K562 (cell line): ENCODE results near the gene ARHGAP29.

ENCODE experiments used
- BHLHE40 ChIP-seq: IDR thresholded peaks from 2 replicates; pipeline ENCODE4 v1.6.1; 2011; ENCODE audit warnings: low read length, improper control_type of control experiment
- CREB1 ChIP-seq, 2 experiments: sonication (generic) in 1 of 2; formaldehyde crosslinking in 1 of 2; IDR thresholded peaks; 2 replicates each; pipeline versions ENCODE4 v1.6.1 to v1.8.0; 2012 to 2022; ENCODE audit warnings: inconsistent platforms in 1 of 2, mild to moderate bottlenecking in 1 of 2, missing genetic modification reagents in 1 of 2, moderate library complexity in 1 of 2
- DNMT1 ChIP-seq: fragments of 450-650 bp; IDR thresholded peaks from 2 replicates; pipeline ENCODE4 v1.6.1; 2016; ENCODE audit warnings: antibody characterized with exemption, mild to moderate bottlenecking
- FOXK1 ChIP-seq: sonication (generic); formaldehyde crosslinking; IDR thresholded peaks from 2 replicates; pipeline ENCODE4 v1.8.0; 2022; ENCODE audit warnings: missing genetic modification reagents, mild to moderate bottlenecking, borderline replicate concordance
- RAD21 ChIP-seq, 2 experiments: fragments of 250-450 bp in 1 of 2; fragments of 450-650 bp in 1 of 2; sonication (Bioruptor Pico) in 1 of 2; formaldehyde crosslinking in 1 of 2; IDR thresholded peaks in 1 of 2; conservative IDR thresholded peaks in 1 of 2; 2 replicates each; pipeline versions ENCODE4 v1.4.0 to v1.8.0; 2020 to 2022; ENCODE audit warnings: mild to moderate bottlenecking in 2 of 2, moderate library complexity in 1 of 2
- TAF1 ChIP-seq: IDR thresholded peaks from 2 replicates; pipeline ENCODE4 v1.6.1; 2011; ENCODE audit warnings: mild to moderate bottlenecking, low read length, moderate library complexity; ENCODE audit not compliant: insufficient read depth, control insufficient read depth, severe bottlenecking; ENCODE audit errors: extremely low read depth
- TARDBP ChIP-seq: fragments of 450-650 bp; IDR thresholded peaks from 2 replicates; pipeline ENCODE4 v1.6.1; 2016
- TF ChIP-seq, protein P1 (sequence below), 3 experiments: IDR thresholded peaks in 2 of 3; conservative IDR thresholded peaks in 1 of 3; 2 replicates each; pipeline ENCODE4 v1.5.1; 2011 to 2012; ENCODE audit warnings: low read length in 3 of 3, mild to moderate bottlenecking in 3 of 3, control low read depth in 2 of 3, improper control_type of control experiment in 1 of 3, inconsistent platforms in 1 of 3, low read depth in 1 of 3, mixed read lengths in 1 of 3, moderate library complexity in 1 of 3; ENCODE audit not compliant: insufficient read depth in 2 of 3
- TF ChIP-seq, protein P2 (sequence below): fragments of 250-450 bp; sonication (Bioruptor Pico); IDR thresholded peaks from 2 replicates; pipeline ENCODE4 v1.4.0; 2020; ENCODE audit warnings: mild to moderate bottlenecking, moderate library complexity
- TF ChIP-seq, protein P3 (sequence below): fragments of 450-650 bp; formaldehyde crosslinking; IDR thresholded peaks from 2 replicates; pipeline ENCODE4 v1.4.0; 2020; ENCODE audit warnings: mild to moderate bottlenecking, moderate library complexity
- TF ChIP-seq, protein P4 (sequence below): sonication (generic); formaldehyde crosslinking; IDR thresholded peaks from 2 replicates; pipeline ENCODE4 v1.8.1; 2023; ENCODE audit warnings: mild to moderate bottlenecking, missing genetic modification reagents

DNA sequence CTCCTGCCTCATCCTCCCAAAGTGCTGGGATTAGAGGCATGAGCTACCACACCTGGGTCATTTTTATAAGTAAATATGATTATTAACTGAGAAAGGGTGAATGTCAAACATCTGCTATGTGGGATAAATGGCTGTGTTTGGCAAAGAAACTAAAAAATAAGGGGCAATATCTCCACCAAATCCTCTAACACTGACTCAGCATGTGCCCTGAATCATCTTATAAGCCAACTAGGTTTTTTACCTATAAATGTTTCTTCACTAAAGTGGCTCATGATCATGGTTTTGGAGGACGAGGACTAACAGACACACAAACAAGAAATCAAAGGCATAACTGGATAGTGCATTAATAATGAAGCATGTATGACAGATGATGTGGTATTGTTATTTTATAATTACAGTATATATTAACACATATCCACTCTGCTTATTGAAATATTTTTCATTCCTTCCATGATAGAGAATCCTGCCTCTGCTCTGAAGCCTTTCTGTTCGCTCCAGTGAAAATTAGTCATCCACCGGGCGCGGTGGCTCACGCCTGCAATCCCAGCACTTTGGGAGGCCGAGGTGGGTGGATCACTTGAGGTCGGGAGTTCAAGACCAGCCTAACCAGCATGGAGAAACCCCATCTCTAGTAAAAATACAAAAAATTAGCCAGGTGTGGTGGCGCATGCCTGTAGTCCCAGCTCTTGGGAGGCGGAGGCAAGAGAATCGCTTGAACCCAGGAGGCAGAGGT is 11.7 kb upstream of the ARHGAP29 start:
- no peak for TF ChIP-seq FOXK1 (CRISPR knock-in tag)
- TF ChIP-seq RAD21 (CRISPR knock-in tag; conservative IDR thresholded peaks at IDR 0.05 in 1 of 2, IDR thresholded peaks at IDR 0.05 in 1 of 2), result no peak
- TF ChIP-seq BHLHE40, result no peak
- TF ChIP-seq, protein P1, sequence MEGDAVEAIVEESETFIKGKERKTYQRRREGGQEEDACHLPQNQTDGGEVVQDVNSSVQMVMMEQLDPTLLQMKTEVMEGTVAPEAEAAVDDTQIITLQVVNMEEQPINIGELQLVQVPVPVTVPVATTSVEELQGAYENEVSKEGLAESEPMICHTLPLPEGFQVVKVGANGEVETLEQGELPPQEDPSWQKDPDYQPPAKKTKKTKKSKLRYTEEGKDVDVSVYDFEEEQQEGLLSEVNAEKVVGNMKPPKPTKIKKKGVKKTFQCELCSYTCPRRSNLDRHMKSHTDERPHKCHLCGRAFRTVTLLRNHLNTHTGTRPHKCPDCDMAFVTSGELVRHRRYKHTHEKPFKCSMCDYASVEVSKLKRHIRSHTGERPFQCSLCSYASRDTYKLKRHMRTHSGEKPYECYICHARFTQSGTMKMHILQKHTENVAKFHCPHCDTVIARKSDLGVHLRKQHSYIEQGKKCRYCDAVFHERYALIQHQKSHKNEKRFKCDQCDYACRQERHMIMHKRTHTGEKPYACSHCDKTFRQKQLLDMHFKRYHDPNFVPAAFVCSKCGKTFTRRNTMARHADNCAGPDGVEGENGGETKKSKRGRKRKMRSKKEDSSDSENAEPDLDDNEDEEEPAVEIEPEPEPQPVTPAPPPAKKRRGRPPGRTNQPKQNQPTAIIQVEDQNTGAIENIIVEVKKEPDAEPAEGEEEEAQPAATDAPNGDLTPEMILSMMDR (IDR thresholded peaks at IDR 0.05 in 2 of 3, conservative IDR thresholded peaks at IDR 0.05 in 1 of 3; ENCODE audit: insufficient read depth in 2 of 3, low read depth in 1 of 3, low read length in 3 of 3), result no peak
- TF ChIP-seq, protein P2, sequence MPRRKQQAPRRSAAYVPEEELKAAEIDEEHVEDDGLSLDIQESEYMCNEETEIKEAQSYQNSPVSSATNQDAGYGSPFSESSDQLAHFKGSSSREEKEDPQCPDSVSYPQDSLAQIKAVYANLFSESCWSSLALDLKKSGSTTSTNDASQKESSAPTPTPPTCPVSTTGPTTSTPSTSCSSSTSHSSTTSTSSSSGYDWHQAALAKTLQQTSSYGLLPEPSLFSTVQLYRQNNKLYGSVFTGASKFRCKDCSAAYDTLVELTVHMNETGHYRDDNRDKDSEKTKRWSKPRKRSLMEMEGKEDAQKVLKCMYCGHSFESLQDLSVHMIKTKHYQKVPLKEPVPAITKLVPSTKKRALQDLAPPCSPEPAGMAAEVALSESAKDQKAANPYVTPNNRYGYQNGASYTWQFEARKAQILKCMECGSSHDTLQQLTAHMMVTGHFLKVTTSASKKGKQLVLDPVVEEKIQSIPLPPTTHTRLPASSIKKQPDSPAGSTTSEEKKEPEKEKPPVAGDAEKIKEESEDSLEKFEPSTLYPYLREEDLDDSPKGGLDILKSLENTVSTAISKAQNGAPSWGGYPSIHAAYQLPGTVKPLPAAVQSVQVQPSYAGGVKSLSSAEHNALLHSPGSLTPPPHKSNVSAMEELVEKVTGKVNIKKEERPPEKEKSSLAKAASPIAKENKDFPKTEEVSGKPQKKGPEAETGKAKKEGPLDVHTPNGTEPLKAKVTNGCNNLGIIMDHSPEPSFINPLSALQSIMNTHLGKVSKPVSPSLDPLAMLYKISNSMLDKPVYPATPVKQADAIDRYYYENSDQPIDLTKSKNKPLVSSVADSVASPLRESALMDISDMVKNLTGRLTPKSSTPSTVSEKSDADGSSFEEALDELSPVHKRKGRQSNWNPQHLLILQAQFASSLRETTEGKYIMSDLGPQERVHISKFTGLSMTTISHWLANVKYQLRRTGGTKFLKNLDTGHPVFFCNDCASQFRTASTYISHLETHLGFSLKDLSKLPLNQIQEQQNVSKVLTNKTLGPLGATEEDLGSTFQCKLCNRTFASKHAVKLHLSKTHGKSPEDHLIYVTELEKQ (CRISPR knock-in tag), result no peak
- no peak for TF ChIP-seq DNMT1
- TF ChIP-seq TAF1, result no peak
- no peak for TF ChIP-seq TARDBP
- no peak for TF ChIP-seq CREB1 (IDR thresholded peaks at IDR 0.05)
- no peak for TF ChIP-seq CREB1 (CRISPR knock-in tag; IDR thresholded peaks at IDR 0.05)
- TF ChIP-seq, protein P3, sequence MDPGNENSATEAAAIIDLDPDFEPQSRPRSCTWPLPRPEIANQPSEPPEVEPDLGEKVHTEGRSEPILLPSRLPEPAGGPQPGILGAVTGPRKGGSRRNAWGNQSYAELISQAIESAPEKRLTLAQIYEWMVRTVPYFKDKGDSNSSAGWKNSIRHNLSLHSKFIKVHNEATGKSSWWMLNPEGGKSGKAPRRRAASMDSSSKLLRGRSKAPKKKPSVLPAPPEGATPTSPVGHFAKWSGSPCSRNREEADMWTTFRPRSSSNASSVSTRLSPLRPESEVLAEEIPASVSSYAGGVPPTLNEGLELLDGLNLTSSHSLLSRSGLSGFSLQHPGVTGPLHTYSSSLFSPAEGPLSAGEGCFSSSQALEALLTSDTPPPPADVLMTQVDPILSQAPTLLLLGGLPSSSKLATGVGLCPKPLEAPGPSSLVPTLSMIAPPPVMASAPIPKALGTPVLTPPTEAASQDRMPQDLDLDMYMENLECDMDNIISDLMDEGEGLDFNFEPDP, result no peak
- TF ChIP-seq, protein P4, sequence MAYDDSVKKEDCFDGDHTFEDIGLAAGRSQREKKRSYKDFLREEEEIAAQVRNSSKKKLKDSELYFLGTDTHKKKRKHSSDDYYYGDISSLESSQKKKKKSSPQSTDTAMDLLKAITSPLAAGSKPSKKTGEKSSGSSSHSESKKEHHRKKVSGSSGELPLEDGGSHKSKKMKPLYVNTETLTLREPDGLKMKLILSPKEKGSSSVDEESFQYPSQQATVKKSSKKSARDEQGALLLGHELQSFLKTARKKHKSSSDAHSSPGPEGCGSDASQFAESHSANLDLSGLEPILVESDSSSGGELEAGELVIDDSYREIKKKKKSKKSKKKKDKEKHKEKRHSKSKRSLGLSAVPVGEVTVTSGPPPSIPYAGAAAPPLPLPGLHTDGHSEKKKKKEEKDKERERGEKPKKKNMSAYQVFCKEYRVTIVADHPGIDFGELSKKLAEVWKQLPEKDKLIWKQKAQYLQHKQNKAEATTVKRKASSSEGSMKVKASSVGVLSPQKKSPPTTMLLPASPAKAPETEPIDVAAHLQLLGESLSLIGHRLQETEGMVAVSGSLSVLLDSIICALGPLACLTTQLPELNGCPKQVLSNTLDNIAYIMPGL (CRISPR knock-in tag), result no peak
